ENCODE data around the gene INSIG1. TPM values are rescaled to one million over a fixed set of nuclear protein-coding genes. Genes with fewer than 3 reads are reported as not detected.

Gene INSIG1
- total RNA-seq, 1 donor from 2014 or later, result 9.4 TPM

- ATAC-seq, result no peak
- no peak for DNase-seq (ENCODE audit: missing footprints)
- intact Hi-C loops (cut with DNase I), result loop anchor here (2.0 to 5.0 kb wide), 2 partner anchors 37 to 104 kb away; no protein-coding TSS in a partner anchor
Observed at GRCh38 chr7:155296006-155296787, 1.5 kb upstream of the INSIG1 start.

- intact Hi-C loops (cut with DNase I), result loop anchor here (1.0 to 5.0 kb wide), 3 partner anchors 38 to 105 kb away; no protein-coding TSS in a partner anchor
- DNase-seq (ENCODE audit: missing footprints) (peak; percentile 80), ATAC-seq (peak; percentile 37)
Observed at GRCh38 chr7:155296788-155297516, 726 bp upstream of the INSIG1 start.

GRCh38 chr7:155298288-155298833 is 683 bp downstream of the INSIG1 start:
- ATAC-seq (no peak), DNase-seq (ENCODE audit: missing footprints) (no peak)
- intact Hi-C loops (cut with DNase I), result loop anchor here (5.0 kb wide), 1 partner anchor 106 kb away; no protein-coding TSS in a partner anchor

GRCh38 chr7:155298834-155299534 is 1.3 kb downstream of the INSIG1 start:
- intact Hi-C loops (cut with DNase I), result loop anchor here (5.0 kb wide), 1 partner anchor 107 kb away; no protein-coding TSS in a partner anchor
- ATAC-seq (peak; percentile 84), DNase-seq (ENCODE audit: missing footprints) (peak; percentile 98)

GRCh38 chr7:155299535-155300202 is 2.0 kb downstream of the INSIG1 start:
- no peak for DNase-seq (ENCODE audit: missing footprints)
- intact Hi-C loops (cut with DNase I), result loop anchor here (5.0 kb wide), 1 partner anchor 107 kb away; no protein-coding TSS in a partner anchor
- ATAC-seq, result no peak

- no peak for DNase-seq (ENCODE audit: missing footprints)
- ATAC-seq, result no peak
- intact Hi-C loops (cut with DNase I), result no loop called here
Observed at GRCh38 chr7:155300641-155301452, 3.2 kb downstream of the INSIG1 start.

GRCh38 chr7:155303039-155303593 is 5.4 kb downstream of the INSIG1 start:
- intact Hi-C loops (cut with DNase I), result no loop called here

GRCh38 chr7:155303897-155304296 is 6.2 kb downstream of the INSIG1 start:
- ATAC-seq (no peak), DNase-seq (ENCODE audit: missing footprints) (no peak)
- intact Hi-C loops (cut with DNase I), result no loop called here

More at GRCh38 chr7:155303039-155303593, 5.4 kb downstream of the INSIG1 start:
- ATAC-seq, result no peak
- no peak for DNase-seq (ENCODE audit: missing footprints)

- intact Hi-C loops (cut with DNase I), result no loop called here
- no peak for ATAC-seq
Observed at GRCh38 chr7:155305231-155305904, 7.7 kb downstream of the INSIG1 start.

GRCh38 chr7:155306673-155307470 is 9.2 kb downstream of the INSIG1 start:
- intact Hi-C loops (cut with DNase I), result loop anchor here (2.0 kb wide), 1 partner anchor 38 kb away; no protein-coding TSS in a partner anchor
- ATAC-seq, result no peak

More at GRCh38 chr7:155305231-155305904, 7.7 kb downstream of the INSIG1 start:
- DNase-seq (ENCODE audit: missing footprints), result no peak

GRCh38 chr7:155308330-155309020 is 10.8 kb downstream of the INSIG1 start:
- ATAC-seq (no peak), DNase-seq (ENCODE audit: missing footprints) (no peak)
- intact Hi-C loops (cut with DNase I), result no loop called here

More at GRCh38 chr7:155306673-155307470, 9.2 kb downstream of the INSIG1 start:
- no peak for DNase-seq (ENCODE audit: missing footprints)

GRCh38 chr7:155309021-155309338 is 11.3 kb downstream of the INSIG1 start:
- no peak for DNase-seq (ENCODE audit: missing footprints)
- intact Hi-C loops (cut with DNase I), result no loop called here
- no peak for ATAC-seq

GRCh38 chr7:155310425-155311114 is 12.9 kb downstream of the INSIG1 start:
- intact Hi-C loops (cut with DNase I), result no loop called here
- ATAC-seq (no peak), DNase-seq (ENCODE audit: missing footprints) (no peak)

GRCh38 chr7:155311826-155312537 is 14.3 kb downstream of the INSIG1 start:
- DNase-seq (ENCODE audit: missing footprints) (no peak), ATAC-seq (no peak)
- intact Hi-C loops (cut with DNase I), result no loop called here

All from Right ventricle myocardium inferior (tissue), 1 donor.